Omental fat pad (tissue), 4 donors: ENCODE data around the gene MEF2B. TPM values are rescaled to one million over a fixed set of nuclear protein-coding genes. Genes with fewer than 3 reads are reported as not detected.
"Not testable (repeated sequence)": the region's sequence is repeated elsewhere in the genome, so short reads cannot be mapped to it uniquely, and the experiment has no call there.

Experiments used
- ATAC-seq: fragments of 150-250 bp; one replicate; pipeline ENCODE4 v1.9.1; 2016; ENCODE audit warnings: mild to moderate bottlenecking, moderate library complexity; ENCODE audit not compliant: low FRiP score
- DNase-seq: peaks from one replicate; pipeline ENCODE4 v3.0.0-alpha.2; 2019; ENCODE audit warnings: low spot score
- total RNA-seq, 4 donors: library from RNA; depleted of rRNA; stranded (reverse); fragments of >200 nt; gene quantifications; one replicate each; pipeline ENCODE4 v1.1.0, GENCODE V29; 2016
- TF ChIP-seq, protein P1 (sequence below), 3 donors: fragments of 450-650 bp; IDR thresholded peaks; one replicate each; pipeline ENCODE4 v1.5.1; 2016 to 2017; ENCODE audit warnings: antibody characterized with exemption in 3 of 3, mild to moderate bottlenecking in 3 of 3, moderate library complexity in 2 of 3

Gene MEF2B
- total RNA-seq, 4 donors from 2014 or later: 0.28 TPM; not detected in 3

DNA sequence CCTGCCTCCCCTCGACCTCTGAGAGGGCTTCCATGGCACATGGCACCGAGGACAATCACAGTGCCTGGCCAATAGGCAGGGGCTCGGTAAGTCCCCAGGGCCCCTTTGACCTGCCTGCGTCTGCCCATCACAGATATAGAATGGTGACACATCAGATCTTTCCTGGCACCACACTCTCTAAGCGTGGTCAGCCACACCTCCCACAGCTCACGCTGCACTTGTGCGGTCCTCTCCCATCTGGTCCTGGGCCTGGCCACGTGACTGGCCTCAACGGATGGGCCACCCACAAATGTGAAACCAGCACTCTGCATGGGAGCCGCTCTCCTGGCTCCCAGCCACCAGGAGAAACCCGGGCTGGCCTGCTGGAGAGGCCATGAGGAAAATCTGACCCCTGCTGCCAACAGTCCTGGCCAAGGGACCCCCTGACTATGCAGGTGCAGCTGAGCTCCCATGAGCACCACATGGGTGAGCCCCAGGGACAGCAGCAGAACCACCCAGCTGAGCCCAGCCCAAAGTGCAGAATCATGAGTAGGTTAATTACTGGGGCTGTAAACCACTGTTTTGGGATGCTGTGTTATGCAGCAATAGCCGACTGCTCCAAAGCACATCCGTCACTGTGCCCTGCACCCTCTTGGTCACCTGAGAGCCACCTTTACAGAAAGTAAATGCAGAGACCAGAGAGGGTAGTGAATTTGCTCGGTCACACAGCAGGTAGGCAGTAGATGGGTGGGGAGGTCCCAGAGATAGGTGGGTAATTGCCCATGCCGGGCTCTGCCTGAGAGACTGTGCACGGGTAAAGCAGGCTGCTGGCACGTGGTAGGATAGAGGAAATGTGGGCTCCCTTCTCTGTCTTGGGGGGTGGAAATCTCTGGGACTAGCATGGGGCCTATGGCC, 9.7 kb upstream of the MEF2B start:
- no peak for DNase-seq
- no peak for ATAC-seq
- TF ChIP-seq, protein P1, sequence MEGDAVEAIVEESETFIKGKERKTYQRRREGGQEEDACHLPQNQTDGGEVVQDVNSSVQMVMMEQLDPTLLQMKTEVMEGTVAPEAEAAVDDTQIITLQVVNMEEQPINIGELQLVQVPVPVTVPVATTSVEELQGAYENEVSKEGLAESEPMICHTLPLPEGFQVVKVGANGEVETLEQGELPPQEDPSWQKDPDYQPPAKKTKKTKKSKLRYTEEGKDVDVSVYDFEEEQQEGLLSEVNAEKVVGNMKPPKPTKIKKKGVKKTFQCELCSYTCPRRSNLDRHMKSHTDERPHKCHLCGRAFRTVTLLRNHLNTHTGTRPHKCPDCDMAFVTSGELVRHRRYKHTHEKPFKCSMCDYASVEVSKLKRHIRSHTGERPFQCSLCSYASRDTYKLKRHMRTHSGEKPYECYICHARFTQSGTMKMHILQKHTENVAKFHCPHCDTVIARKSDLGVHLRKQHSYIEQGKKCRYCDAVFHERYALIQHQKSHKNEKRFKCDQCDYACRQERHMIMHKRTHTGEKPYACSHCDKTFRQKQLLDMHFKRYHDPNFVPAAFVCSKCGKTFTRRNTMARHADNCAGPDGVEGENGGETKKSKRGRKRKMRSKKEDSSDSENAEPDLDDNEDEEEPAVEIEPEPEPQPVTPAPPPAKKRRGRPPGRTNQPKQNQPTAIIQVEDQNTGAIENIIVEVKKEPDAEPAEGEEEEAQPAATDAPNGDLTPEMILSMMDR (IDR thresholded peaks at IDR 0.05): no peak

DNA sequence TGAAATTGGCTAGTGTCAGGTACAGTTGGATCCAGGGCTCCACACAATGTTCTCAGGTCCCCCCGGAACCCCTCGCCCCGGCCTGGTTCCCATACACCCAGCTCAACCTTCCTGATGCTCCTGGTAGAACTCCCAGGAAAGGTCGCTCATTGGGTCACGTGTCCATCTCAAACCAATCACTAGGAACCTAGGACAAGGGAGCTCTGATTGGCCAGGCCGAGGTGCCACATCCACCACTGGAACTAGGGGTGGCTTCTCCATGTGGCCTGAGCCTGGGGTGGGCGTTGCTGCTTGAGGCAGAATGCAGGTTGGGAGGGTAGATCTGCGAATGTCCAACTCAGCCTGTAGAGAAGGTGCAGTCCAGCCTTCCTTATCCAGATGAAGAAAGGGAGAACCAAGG, 6.9 kb upstream of the MEF2B start:
- ATAC-seq: no peak

DNA sequence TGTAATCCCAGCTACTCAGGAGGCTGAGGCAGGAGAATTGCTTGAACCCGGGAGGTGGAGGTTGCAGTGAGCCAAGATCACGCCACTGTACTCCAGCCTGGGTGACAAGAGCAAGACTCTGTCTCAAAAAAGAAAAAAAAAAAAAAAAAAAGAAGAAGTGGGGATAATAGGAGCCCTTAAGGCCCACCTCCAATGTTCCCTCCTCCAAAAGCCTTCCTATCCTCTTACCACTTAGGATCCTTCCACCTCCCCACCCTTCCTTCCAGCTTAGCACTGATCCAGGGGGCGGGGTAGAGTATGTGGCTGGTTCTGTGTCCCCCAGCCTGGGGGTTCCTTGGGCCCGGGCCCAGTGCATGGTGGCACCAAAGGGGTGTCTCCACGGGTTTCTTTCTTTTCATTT, 3.2 kb upstream of the MEF2B start:
- not testable (repeated sequence) for ATAC-seq, DNase-seq

More for the DNA sequence above, 6.9 kb upstream of the MEF2B start:
- no peak for DNase-seq
- TF ChIP-seq, protein P1 (IDR thresholded peaks at IDR 0.05): no peak

DNA sequence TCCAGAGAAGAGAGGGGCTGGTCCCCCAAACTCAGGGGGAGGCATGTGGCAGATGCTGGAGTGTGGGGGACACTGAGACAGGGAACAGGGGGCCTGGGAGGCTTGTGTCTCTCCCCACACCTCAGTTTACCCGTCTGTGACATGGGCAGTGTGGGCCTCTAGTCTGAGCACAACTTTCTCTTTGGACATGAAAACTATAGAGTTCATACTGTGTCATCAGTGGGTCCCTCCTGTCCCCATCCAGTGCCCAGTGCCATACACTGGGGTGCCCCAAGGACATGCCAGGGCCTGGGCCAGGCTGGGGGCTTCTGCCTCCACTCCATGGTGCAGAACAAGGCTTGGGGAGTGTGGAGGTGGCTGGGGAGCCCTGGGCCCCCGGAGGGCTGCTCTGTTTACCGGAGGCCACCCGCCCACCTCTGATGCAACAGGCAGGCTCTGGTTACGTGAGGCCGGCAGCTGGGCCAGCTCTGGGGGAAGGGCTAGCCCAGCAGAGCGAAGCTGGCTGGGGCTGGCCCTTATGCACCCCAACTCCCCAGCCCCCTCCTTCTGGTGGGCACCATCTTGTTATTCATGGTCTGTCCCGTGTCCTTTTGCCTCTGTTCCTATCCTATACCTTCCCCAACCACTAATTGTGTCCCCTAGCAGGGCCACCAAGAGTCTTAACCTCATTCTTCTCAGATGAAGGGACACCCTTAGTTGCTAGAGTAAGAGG, 1.9 kb upstream of the MEF2B start:
- ATAC-seq (no peak), DNase-seq (no peak)
- TF ChIP-seq, protein P1 (IDR thresholded peaks at IDR 0.05): no peak

DNA sequence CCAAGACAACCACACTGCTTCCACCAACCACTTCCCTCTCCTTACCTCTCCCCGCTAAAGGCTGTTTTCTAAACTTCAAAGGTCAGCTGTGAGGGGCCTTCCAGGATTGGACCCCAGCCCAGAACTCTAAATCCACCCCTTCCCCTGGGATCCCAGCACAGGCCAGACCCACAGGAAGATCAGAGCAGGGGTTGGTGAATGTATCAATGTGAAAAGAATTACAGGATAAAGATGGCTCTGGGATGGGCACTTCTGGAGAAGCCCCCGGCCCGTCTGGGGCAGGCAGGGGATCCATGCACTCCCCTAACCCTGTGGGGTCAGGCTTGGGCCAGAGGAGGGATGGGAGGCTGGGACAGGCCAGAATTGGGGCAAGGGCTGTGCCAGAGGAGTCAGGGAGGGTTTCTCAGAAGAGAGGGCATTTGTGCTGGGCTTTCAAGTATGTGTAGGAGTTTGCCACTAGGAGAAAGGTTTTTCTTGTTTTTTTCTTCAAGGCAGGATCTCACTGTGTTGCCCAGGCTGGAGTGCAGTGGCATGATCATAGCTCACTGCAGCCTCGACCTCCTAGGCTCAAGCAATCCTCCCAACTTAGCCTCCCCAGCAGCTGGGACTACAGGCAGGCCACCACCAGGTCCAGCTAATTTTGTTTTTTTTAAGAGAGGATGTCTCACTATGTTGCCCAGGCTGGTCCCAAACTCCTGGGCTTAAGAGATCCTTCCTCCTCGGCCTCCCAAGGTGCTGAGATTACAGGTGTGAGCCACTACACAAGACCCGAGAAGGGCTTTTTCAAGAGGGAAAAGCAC, 1.0 kb upstream of the MEF2B start:
- no peak for ATAC-seq
- TF ChIP-seq, protein P1 (IDR thresholded peaks at IDR 0.05): no peak
- no peak for DNase-seq

DNA sequence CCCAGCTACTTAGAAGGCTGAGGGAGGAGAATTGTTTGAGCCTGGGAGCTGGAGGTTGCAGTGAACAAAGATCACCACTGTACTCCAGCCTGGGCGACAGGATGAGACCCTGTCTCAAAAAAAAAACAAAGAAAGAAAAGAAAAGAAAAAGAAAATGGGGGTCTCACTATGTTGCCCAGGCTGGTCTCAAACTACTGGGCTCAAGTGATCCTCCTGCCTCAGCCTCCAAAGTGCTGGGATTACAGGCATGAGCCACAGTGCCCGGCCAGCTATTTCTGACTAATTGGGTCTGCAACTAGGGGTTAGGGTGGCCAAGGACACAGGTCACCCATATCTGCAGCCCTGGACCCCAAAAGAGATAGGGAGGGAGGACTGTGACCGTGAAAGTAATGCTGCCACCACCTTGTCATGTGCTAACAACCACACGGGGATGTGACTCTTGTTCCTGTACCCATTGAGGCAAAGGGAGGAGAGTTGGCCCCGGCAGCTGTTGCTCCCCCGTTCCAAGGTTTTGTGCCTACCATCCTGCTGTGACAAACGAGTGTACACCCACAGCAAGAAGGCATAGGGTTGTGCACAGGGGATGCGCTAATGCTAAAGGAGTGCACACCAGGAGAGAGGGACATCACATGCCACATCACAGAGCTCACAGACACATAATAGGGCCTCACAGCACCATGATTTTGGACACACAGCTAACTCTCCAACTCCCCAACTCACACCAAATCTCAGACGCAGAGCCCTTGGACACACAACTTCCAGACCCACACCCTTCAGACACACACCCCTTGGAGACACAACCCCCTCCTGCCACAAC, 619 bp downstream of the MEF2B start:
- TF ChIP-seq, protein P1 (IDR thresholded peaks at IDR 0.05): no peak
- DNase-seq: no peak
- ATAC-seq: no peak
